Measurements from ENCODE around the gene LAMA5.

Gene LAMA5

DNA sequence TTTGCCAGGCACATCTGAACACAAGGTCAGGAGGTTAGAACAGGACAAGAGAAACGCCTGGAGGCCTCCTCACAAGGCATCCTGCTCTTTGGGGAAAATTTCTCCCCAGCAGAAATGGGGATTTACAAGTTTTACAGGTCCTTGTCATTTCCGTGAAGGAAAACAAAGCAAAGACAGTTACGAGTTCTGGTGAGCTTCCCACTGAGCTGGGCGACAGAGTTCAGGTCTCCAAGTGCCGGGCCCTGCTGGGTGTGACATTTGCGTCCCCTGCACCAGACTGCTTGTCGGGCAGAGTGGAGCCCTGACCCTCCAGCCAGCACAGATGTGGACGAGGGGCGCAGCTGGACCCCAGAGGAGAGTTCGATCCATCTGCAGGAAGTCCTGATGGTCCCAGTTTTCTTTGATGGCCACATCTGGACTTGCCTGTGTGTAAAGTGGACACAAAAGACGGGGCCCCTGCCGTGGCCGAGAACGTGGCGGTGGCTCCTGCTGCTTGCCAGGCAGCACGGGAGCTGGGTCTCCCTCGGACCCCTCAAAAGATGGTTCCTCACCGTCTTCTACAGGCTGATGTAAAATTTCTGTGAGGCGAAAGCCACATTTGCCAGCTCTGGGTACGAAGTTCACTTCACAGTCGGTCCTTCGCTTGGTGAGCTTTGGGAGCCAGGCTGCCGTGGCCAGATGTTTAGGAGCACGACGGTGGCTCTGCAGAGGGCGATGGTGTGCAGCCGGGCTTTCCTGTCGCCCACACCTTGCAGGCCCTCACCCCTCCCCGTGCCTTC is 69.5 kb downstream of the LAMA5 start:
- TF ChIP-seq EGR1 (IDR thresholded peaks at IDR 0.05) (no peak), TAF1 (IDR thresholded peaks at IDR 0.05; ENCODE audit: low read depth) (no peak), TCF12 (IDR thresholded peaks at IDR 0.05; ENCODE audit: low read depth) (no peak), TEAD4 (IDR thresholded peaks at IDR 0.05) (no peak), CREB1 (IDR thresholded peaks at IDR 0.05; ENCODE audit: low read depth) (no peak), ZBTB7A (IDR thresholded peaks at IDR 0.05; ENCODE audit: low read depth) (no peak), CEBPB (IDR thresholded peaks at IDR 0.05) (no peak), EP300 (IDR thresholded peaks at IDR 0.05; ENCODE audit: borderline replicate concordance) (no peak), RAD21 (IDR thresholded peaks at IDR 0.05; ENCODE audit: low read depth) (no peak), YY1 (IDR thresholded peaks at IDR 0.05; ENCODE audit: low read depth) (no peak), FOXM1 (IDR thresholded peaks at IDR 0.05; ENCODE audit: borderline replicate concordance, low read depth) (no peak), NFIC (IDR thresholded peaks at IDR 0.05) (no peak)
- TF ChIP-seq, protein P1, sequence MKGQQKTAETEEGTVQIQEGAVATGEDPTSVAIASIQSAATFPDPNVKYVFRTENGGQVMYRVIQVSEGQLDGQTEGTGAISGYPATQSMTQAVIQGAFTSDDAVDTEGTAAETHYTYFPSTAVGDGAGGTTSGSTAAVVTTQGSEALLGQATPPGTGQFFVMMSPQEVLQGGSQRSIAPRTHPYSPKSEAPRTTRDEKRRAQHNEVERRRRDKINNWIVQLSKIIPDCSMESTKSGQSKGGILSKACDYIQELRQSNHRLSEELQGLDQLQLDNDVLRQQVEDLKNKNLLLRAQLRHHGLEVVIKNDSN (IDR thresholded peaks at IDR 0.05), result no peak
- TF ChIP-seq, protein P2, sequence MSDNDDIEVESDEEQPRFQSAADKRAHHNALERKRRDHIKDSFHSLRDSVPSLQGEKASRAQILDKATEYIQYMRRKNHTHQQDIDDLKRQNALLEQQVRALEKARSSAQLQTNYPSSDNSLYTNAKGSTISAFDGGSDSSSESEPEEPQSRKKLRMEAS (IDR thresholded peaks at IDR 0.05), result no peak
- TF ChIP-seq, protein P3, sequence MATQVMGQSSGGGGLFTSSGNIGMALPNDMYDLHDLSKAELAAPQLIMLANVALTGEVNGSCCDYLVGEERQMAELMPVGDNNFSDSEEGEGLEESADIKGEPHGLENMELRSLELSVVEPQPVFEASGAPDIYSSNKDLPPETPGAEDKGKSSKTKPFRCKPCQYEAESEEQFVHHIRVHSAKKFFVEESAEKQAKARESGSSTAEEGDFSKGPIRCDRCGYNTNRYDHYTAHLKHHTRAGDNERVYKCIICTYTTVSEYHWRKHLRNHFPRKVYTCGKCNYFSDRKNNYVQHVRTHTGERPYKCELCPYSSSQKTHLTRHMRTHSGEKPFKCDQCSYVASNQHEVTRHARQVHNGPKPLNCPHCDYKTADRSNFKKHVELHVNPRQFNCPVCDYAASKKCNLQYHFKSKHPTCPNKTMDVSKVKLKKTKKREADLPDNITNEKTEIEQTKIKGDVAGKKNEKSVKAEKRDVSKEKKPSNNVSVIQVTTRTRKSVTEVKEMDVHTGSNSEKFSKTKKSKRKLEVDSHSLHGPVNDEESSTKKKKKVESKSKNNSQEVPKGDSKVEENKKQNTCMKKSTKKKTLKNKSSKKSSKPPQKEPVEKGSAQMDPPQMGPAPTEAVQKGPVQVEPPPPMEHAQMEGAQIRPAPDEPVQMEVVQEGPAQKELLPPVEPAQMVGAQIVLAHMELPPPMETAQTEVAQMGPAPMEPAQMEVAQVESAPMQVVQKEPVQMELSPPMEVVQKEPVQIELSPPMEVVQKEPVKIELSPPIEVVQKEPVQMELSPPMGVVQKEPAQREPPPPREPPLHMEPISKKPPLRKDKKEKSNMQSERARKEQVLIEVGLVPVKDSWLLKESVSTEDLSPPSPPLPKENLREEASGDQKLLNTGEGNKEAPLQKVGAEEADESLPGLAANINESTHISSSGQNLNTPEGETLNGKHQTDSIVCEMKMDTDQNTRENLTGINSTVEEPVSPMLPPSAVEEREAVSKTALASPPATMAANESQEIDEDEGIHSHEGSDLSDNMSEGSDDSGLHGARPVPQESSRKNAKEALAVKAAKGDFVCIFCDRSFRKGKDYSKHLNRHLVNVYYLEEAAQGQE (IDR thresholded peaks at IDR 0.05; ENCODE audit: low read depth), result no peak

DNA sequence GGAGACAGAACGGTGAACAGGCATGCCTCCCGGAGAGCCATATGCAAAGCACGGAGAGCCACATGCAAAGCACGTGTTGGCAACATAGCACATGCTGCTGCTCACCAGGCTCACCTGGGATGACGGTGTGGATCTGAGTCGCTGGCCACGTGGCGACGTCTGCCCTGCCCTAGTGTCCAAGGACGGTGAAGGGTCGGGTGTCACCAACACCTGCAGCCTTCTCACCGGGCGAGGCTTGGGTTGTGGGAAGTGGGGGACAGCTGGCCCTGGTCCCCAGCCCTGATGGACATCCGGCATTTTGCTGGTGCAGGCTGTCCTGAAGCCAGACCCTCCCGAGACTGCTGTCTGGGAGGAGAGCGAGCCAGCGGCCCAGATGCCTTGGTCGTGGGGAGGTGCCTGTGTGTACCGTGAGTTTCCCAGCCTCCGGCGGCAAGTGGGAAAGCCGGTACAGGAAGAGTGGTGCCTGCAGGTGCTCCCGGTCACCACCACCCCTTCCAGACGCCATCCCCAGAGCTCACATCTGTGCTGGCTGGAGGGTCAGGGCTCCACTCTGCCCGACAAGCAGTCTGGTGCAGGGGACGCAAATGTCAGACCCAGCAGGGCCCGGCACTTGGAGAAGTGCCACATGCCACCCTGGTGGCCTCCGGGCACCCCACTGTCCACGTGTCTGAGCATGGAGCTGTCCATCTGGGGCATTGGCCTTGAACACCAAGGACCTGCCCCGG is 70.2 kb downstream of the LAMA5 start:
- TF ChIP-seq, protein P1 (IDR thresholded peaks at IDR 0.05), result no peak
- no peak for TF ChIP-seq FOXM1 (IDR thresholded peaks at IDR 0.05; ENCODE audit: borderline replicate concordance, low read depth)
- TF ChIP-seq TEAD4 (IDR thresholded peaks at IDR 0.05), result no peak
- TF ChIP-seq, protein P3 (IDR thresholded peaks at IDR 0.05; ENCODE audit: low read depth), result no peak
- TF ChIP-seq NFIC (IDR thresholded peaks at IDR 0.05), result no peak
- TF ChIP-seq CEBPB (IDR thresholded peaks at IDR 0.05), result no peak
- no peak for TF ChIP-seq YY1 (IDR thresholded peaks at IDR 0.05; ENCODE audit: low read depth)

DNA sequence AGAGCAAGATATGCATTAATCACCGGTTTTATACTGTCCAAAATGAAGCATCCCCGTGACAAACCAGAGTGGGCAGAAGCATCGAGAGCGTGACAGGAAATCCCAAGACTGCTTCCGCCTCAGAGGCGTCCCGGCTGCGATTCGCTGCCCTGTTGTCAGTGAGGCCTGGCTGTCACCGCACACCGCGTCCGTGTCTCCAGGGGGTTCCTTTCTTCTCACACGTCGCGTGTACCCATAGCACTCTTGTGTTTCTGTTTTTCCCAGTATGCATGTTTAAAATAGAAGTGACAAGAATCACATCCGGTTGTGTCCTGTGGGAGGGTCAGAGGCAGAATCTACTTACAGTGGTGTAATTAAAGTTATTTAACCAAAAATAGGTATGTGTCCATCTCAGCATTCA is 72.6 kb downstream of the LAMA5 start:
- no peak for TF ChIP-seq NFIC (IDR thresholded peaks at IDR 0.05)
- no peak for TF ChIP-seq YY1 (IDR thresholded peaks at IDR 0.05; ENCODE audit: low read depth)
- no peak for TF ChIP-seq TAF1 (IDR thresholded peaks at IDR 0.05; ENCODE audit: low read depth)
- TF ChIP-seq TCF12 (IDR thresholded peaks at IDR 0.05; ENCODE audit: low read depth), result no peak
- TF ChIP-seq CEBPB (IDR thresholded peaks at IDR 0.05), result no peak
- no peak for TF ChIP-seq CREB1 (IDR thresholded peaks at IDR 0.05; ENCODE audit: low read depth)
- no peak for TF ChIP-seq RAD21 (IDR thresholded peaks at IDR 0.05; ENCODE audit: low read depth)
- TF ChIP-seq EP300 (IDR thresholded peaks at IDR 0.05; ENCODE audit: borderline replicate concordance), result no peak
- TF ChIP-seq ZBTB7A (IDR thresholded peaks at IDR 0.05; ENCODE audit: low read depth), result no peak
- TF ChIP-seq FOXM1 (IDR thresholded peaks at IDR 0.05; ENCODE audit: borderline replicate concordance, low read depth), result no peak
- TF ChIP-seq TEAD4 (IDR thresholded peaks at IDR 0.05), result no peak
- TF ChIP-seq, protein P3 (IDR thresholded peaks at IDR 0.05; ENCODE audit: low read depth), result no peak
- TF ChIP-seq, protein P1 (IDR thresholded peaks at IDR 0.05), result no peak
- TF ChIP-seq, protein P2 (IDR thresholded peaks at IDR 0.05), result no peak
- no peak for TF ChIP-seq EGR1 (IDR thresholded peaks at IDR 0.05)
